Ectodermal cell (in vitro differentiated cells): Measurements from ENCODE around the gene SMARCD2.

ENCODE experiments used
- H3K27ac ChIP-seq: 2 replicates; pipeline ENCODE4 v1.7.0; 2013; ENCODE audit warnings: mild to moderate bottlenecking, low read depth, low read length; ENCODE audit not compliant: insufficient read depth, poor library complexity, severe bottlenecking
- H3K27me3 ChIP-seq: 2 replicates; pipeline ENCODE4 v1.7.0; 2013; ENCODE audit warnings: mild to moderate bottlenecking, low read length; ENCODE audit not compliant: insufficient read depth, control insufficient read depth, poor library complexity, severe bottlenecking
- H3K36me3 ChIP-seq: one replicate; pipeline ENCODE4 v1.7.0; 2013; ENCODE audit warnings: low read length; ENCODE audit not compliant: control insufficient read depth, insufficient read depth
- H3K4me1 ChIP-seq: one replicate; pipeline ENCODE4 v1.7.0; 2013; ENCODE audit warnings: low read length; ENCODE audit not compliant: control insufficient read depth, insufficient read depth
- H3K4me3 ChIP-seq: 2 replicates; pipeline ENCODE4 v1.7.0; 2013; ENCODE audit warnings: low read depth, low read length, control low read depth; ENCODE audit not compliant: insufficient read depth
- H3K9me3 ChIP-seq: 2 replicates; pipeline ENCODE4 v1.7.0; 2013; ENCODE audit warnings: mild to moderate bottlenecking, low read length, moderate library complexity; ENCODE audit not compliant: control insufficient read depth
- WGBS, 2 experiments: methylation state at CpG; one replicate each; pipeline ENCODE4 v1.1.7; 2013; ENCODE audit warnings: missing lambda C conversion rate in 2 of 2; 5-methylcytosine and 5-hydroxymethylcytosine counted together

Gene SMARCD2

DNA sequence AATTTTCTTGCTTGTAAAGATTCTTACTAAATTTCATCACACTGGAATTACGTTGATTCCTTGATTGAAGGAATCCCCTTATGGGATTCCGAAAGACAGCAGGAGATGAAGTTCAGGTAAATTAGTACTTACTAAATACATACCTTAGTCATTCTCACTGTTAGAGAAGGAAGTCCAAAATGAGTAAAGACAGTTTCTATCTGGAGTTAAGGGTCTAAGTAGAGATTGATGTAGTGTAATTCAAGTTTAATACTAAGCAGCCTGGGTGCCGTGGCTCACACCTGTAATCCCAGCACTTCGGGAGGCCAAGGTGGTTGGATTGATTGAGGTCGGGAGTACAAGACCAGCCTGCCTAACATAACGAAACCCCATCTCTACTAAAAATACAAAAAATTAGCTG, 59.0 kb downstream of the SMARCD2 start:
- 94 to 95% methylated on average over 4 to 6 of the region's 6 CpGs for WGBS, 2 experiments

More for the DNA sequence above, 59.0 kb downstream of the SMARCD2 start:
- Histone ChIP-seq H3K9me3 (no peaks in the 10 kb centered on the region), H3K27me3 (no peaks in the 10 kb centered on the region), H3K4me1 (no peaks in the 10 kb centered on the region), H3K27ac (no peak overlapping the region), H3K4me3 (no peak overlapping the region), H3K36me3 (peaks cover 24% of the 10 kb centered on the region)
